Loucy (cell line): ENCODE data around the gene WFIKKN2.

ENCODE experiments used
- H2AFZ ChIP-seq: fragments of 200-600 bp; sonication (generic); 2 replicates; pipeline ENCODE4 v1.6.0; 2016; ENCODE audit warnings: antibody characterized with exemption, mild to moderate bottlenecking, low read length, moderate library complexity
- H3F3A ChIP-seq: fragments of 200-600 bp; 2 replicates; pipeline ENCODE4 v1.6.0; 2016; ENCODE audit warnings: antibody characterized with exemption, low read depth, mild to moderate bottlenecking
- H3K27me3 ChIP-seq: fragments of 200-600 bp; sonication (generic); 2 replicates; pipeline ENCODE4 v1.6.1; 2014; ENCODE audit warnings: low read length, mild to moderate bottlenecking; ENCODE audit not compliant: insufficient read depth, poor library complexity, severe bottlenecking
- H3K36me3 ChIP-seq: fragments of 200-600 bp; sonication (generic); 2 replicates; pipeline ENCODE4 v1.6.1; 2016; ENCODE audit warnings: low read length; ENCODE audit not compliant: insufficient read depth
- H3K4me1 ChIP-seq: fragments of 200-600 bp; sonication (generic); 2 replicates; pipeline ENCODE4 v1.5.1; 2014; ENCODE audit warnings: low read length, mild to moderate bottlenecking; ENCODE audit not compliant: insufficient read depth, poor library complexity, severe bottlenecking
- H3K4me2 ChIP-seq: fragments of 200-600 bp; sonication (generic); 2 replicates; pipeline ENCODE4 v1.6.0; 2014; ENCODE audit warnings: antibody characterized with exemption, low read length, low read depth, mild to moderate bottlenecking; ENCODE audit not compliant: poor library complexity, severe bottlenecking
- H3K4me3 ChIP-seq: fragments of 200-600 bp; sonication (generic); 2 replicates; pipeline ENCODE4 v1.5.1; 2014; ENCODE audit warnings: low read length, mild to moderate bottlenecking, mixed read lengths; ENCODE audit not compliant: poor library complexity, severe bottlenecking
- H3K79me2 ChIP-seq: fragments of 200-600 bp; sonication (generic); 2 replicates; pipeline ENCODE4 v1.6.1; 2014; ENCODE audit warnings: low read length; ENCODE audit not compliant: insufficient read depth
- H3K9ac ChIP-seq: fragments of 200-600 bp; sonication (generic); 2 replicates; pipeline ENCODE4 v1.6.0; 2014; ENCODE audit warnings: mild to moderate bottlenecking, low read depth, low read length, moderate library complexity; ENCODE audit not compliant: poor library complexity, severe bottlenecking
- H3K9me2 ChIP-seq: fragments of 200-600 bp; sonication (generic); replicated peaks from 2 replicates; pipeline ENCODE4 v1.6.1; 2016; ENCODE audit warnings: low read depth, low read length, mixed read lengths
- H3K9me3 ChIP-seq: fragments of 200-600 bp; sonication (generic); 2 replicates; pipeline ENCODE4 v1.6.1; 2014; ENCODE audit warnings: mild to moderate bottlenecking, antibody characterized with exemption, low read length, low read depth; ENCODE audit not compliant: insufficient read depth
- H4K20me1 ChIP-seq: fragments of 200-600 bp; sonication (generic); 2 replicates; pipeline ENCODE4 v1.6.0; 2014; ENCODE audit warnings: antibody characterized with exemption, low read length, mild to moderate bottlenecking; ENCODE audit not compliant: insufficient read depth, poor library complexity, severe bottlenecking
- EZH2phosphoT487 ChIP-seq: fragments of 200-600 bp; IDR thresholded peaks from 2 replicates; pipeline ENCODE4 v1.6.1; 2018; ENCODE audit warnings: antibody characterized with exemption, mild to moderate bottlenecking, moderate library complexity, borderline replicate concordance
- TF ChIP-seq, protein P1 (sequence below): fragments of 200-600 bp; sonication (generic); conservative IDR thresholded peaks from 2 replicates; pipeline ENCODE4 v1.5.1; 2014; ENCODE audit warnings: mild to moderate bottlenecking, antibody characterized with exemption, low read length

WFIKKN2 gene

DNA sequence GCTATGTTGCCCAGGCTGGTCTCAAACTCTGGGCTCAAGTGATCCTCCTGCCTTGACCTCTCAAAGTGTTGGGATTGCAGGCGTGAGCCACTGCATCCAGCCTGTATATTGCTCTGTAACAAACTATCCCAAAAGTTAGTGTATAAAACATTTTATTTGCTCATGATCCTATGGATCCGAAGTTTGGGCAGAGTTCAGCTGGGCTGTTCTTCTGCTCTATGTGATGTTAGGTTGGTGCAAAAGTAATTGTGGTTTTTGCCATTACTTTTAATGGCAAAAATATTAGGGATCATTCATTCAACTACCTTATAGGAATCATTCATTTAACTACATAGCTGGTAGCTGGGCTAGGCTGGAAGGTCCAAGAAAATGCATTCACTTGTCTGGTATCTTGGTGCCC lies 12.8 kb upstream of the WFIKKN2 start:
- TF ChIP-seq, protein P1, sequence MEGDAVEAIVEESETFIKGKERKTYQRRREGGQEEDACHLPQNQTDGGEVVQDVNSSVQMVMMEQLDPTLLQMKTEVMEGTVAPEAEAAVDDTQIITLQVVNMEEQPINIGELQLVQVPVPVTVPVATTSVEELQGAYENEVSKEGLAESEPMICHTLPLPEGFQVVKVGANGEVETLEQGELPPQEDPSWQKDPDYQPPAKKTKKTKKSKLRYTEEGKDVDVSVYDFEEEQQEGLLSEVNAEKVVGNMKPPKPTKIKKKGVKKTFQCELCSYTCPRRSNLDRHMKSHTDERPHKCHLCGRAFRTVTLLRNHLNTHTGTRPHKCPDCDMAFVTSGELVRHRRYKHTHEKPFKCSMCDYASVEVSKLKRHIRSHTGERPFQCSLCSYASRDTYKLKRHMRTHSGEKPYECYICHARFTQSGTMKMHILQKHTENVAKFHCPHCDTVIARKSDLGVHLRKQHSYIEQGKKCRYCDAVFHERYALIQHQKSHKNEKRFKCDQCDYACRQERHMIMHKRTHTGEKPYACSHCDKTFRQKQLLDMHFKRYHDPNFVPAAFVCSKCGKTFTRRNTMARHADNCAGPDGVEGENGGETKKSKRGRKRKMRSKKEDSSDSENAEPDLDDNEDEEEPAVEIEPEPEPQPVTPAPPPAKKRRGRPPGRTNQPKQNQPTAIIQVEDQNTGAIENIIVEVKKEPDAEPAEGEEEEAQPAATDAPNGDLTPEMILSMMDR = no peak
- TF ChIP-seq EZH2phosphoT487 = no peak
- Histone ChIP-seq H2AFZ (no peak overlapping the region), H3K4me1 (peaks cover 3% of the 10 kb centered on the region), H3K4me3 (no peak overlapping the region), H3K79me2 (no peaks in the 10 kb centered on the region), H3K9me2 (no peaks in the 10 kb centered on the region), H3K9ac (no peak overlapping the region), H3K4me2 (no peak overlapping the region), H3K36me3 (no peaks in the 10 kb centered on the region), H3K27me3 (no peaks in the 10 kb centered on the region), H4K20me1 (no peaks in the 10 kb centered on the region), H3K9me3 (no peaks in the 10 kb centered on the region), H3F3A (no peaks in the 10 kb centered on the region)

DNA sequence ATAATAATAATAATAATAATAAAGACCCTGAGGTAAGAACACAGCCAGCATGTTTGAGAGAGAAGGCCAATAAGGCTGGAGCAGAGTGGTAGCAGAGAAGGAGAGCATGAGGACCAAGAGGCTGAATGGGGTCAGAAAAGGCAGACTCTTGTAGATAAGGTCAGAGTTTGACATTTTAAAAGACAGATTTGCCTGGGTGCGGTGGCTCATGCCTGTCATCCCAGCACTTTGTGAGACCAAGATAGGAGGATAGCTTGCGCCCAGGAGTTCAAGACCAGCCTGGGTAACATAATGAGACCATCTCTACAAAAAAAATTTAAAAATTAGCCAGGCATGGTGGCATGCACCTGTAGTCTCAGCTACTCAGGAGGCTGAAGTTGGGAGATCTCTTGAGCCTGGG lies 11.0 kb upstream of the WFIKKN2 start:
- no peaks in the 10 kb centered on the region for H3K9me3 ChIP-seq
- H3K9ac ChIP-seq = no peak overlapping the region
- no peaks in the 10 kb centered on the region for H3K79me2 ChIP-seq
- H3K4me3 ChIP-seq = no peak overlapping the region
- H2AFZ ChIP-seq = no peak overlapping the region
- H3K36me3 ChIP-seq = no peaks in the 10 kb centered on the region
- H3K4me2 ChIP-seq = no peak overlapping the region
- H3K9me2 ChIP-seq = no peaks in the 10 kb centered on the region
- H4K20me1 ChIP-seq = no peaks in the 10 kb centered on the region
- no peaks in the 10 kb centered on the region for H3F3A ChIP-seq
- no peaks in the 10 kb centered on the region for H3K4me1 ChIP-seq
- TF ChIP-seq, protein P1 = no peak
- no peak for TF ChIP-seq EZH2phosphoT487
- H3K27me3 ChIP-seq = no peaks in the 10 kb centered on the region

DNA sequence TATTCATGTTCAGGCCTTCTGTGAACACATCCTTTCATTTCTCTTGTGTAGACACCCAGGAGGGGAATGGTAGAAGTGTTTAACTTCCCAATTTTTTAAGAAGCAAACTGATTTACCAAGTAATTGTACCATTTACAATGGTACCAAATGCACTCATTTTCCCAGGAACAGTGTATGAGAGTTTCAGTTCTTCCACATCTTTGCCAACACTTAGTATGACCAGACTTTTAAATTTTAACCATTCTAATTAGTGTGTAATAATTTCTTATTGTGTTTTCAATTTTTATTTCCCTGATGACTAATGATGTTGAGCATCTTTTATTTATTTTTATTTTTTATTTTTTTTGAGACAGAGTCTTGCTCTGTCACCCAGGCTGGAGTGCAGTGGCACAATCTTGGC lies 10.2 kb upstream of the WFIKKN2 start:
- Histone ChIP-seq H3F3A (no peaks in the 10 kb centered on the region), H3K4me2 (no peak overlapping the region), H3K4me1 (no peaks in the 10 kb centered on the region), H3K9me3 (no peaks in the 10 kb centered on the region), H3K9me2 (no peaks in the 10 kb centered on the region), H3K79me2 (no peaks in the 10 kb centered on the region), H4K20me1 (no peaks in the 10 kb centered on the region), H3K27me3 (no peaks in the 10 kb centered on the region), H3K36me3 (no peaks in the 10 kb centered on the region), H3K9ac (no peak overlapping the region), H3K4me3 (no peak overlapping the region), H2AFZ (no peak overlapping the region)
- TF ChIP-seq, protein P1 = no peak
- no peak for TF ChIP-seq EZH2phosphoT487
